ENCODE data around the gene SMNDC1. TPM values are rescaled to one million over a fixed set of nuclear protein-coding genes. Genes with fewer than 3 reads are reported as not detected.

SMNDC1 gene
- total RNA-seq, 4 donors from 2014 or later = 9.7 to 17.0 (median 13.1) TPM

DNA sequence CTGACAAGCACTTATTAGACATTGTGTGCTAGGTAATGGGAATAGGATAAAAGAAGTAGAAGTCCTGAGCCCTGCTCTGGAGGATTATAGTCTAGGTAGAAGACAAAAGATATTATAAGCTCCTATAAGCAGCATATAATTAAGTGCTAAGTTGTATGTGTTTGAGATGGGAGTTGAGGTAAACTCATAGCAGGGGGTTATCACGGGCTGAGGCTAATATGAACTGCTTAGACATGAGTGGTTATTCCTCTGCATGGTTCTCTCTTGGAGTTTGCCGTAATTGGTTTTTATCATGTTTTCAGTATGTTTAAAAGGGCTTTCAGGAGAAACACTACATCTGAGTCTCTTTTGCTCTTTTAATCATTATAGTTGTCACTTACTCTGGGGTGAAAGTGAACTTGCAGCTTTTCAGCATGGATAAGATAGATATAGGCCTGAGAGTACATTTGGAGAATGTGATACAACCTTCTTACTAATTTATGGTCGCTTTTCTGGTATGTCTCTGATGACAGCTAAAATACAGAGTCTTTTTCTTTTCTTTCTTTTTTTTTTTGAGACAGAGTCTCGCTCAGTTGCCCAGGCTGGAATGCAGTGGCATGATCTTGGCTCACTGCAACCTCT, 39.0 kb downstream of the SMNDC1 start:
- Histone ChIP-seq H3K4me1 (peaks cover 70 to 100% (median 99%) of the 10 kb centered on the region in 4 donors), H3K9me3 (no peaks in the 10 kb centered on the region), H3K4me3 (no peak overlapping the region), H3K27ac (replicated peaks in 1 of 4) (peak overlapping the region; percentile 81 to 84 (median 81)), H3K36me3 (no peaks in the 10 kb centered on the region), H3K27me3 (no peaks in the 10 kb centered on the region)
- WGBS = 87% methylated on average over 4 of the region's 4 CpGs
- TF ChIP-seq EP300 (IDR thresholded peaks at IDR 0.05) = no peak
- no peak for TF ChIP-seq POLR2AphosphoS5 (IDR thresholded peaks at IDR 0.05)
- TF ChIP-seq, protein P1, sequence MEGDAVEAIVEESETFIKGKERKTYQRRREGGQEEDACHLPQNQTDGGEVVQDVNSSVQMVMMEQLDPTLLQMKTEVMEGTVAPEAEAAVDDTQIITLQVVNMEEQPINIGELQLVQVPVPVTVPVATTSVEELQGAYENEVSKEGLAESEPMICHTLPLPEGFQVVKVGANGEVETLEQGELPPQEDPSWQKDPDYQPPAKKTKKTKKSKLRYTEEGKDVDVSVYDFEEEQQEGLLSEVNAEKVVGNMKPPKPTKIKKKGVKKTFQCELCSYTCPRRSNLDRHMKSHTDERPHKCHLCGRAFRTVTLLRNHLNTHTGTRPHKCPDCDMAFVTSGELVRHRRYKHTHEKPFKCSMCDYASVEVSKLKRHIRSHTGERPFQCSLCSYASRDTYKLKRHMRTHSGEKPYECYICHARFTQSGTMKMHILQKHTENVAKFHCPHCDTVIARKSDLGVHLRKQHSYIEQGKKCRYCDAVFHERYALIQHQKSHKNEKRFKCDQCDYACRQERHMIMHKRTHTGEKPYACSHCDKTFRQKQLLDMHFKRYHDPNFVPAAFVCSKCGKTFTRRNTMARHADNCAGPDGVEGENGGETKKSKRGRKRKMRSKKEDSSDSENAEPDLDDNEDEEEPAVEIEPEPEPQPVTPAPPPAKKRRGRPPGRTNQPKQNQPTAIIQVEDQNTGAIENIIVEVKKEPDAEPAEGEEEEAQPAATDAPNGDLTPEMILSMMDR (IDR thresholded peaks at IDR 0.05) = no peak
- TF ChIP-seq POLR2A (IDR thresholded peaks at IDR 0.05; ENCODE audit: low read depth) = no peak
- intact Hi-C loops (cut with DNase I) = no loop called here
- DNase-seq (ENCODE audit: extremely low spot score) = no peak

DNA sequence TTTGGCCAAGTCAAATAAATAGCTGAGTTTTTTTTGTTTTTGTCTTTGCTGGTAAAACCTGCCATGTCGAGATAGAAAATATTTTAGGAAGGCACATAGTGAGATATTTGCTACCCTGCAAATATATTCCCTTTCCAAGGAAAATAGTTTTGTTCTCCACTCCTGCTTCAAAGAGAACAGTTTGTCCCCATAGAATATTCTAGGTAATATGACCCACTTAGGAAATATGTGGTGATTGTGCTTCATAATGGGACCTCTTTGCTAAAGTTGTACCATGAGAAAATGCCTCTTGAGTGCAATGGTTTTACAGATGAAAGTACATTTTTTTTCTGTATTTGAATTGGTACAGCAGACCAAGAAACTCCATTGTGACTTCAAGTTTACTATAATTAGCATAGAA, 41.6 kb downstream of the SMNDC1 start:
- Histone ChIP-seq H3K4me3 (no peak overlapping the region), H3K27me3 (no peaks in the 10 kb centered on the region), H3K9me3 (no peaks in the 10 kb centered on the region), H3K4me1 (peaks cover 67 to 99% (median 98%) of the 10 kb centered on the region in 4 donors), H3K27ac (replicated peaks in 1 of 4) (peak overlapping the region; percentile 81 to 84 (median 81)), H3K36me3 (no peaks in the 10 kb centered on the region)
- intact Hi-C loops (cut with DNase I) = no loop called here
- 52% methylated on average over 1 of the region's 1 CpG for WGBS
- DNase-seq (ENCODE audit: extremely low spot score) = no peak
- TF ChIP-seq EP300 (IDR thresholded peaks at IDR 0.05) (peak; percentile 38), POLR2AphosphoS5 (IDR thresholded peaks at IDR 0.05) (peak in 1 of 2 donors; percentile 75)
- TF ChIP-seq, protein P1 (IDR thresholded peaks at IDR 0.05) = no peak

DNA sequence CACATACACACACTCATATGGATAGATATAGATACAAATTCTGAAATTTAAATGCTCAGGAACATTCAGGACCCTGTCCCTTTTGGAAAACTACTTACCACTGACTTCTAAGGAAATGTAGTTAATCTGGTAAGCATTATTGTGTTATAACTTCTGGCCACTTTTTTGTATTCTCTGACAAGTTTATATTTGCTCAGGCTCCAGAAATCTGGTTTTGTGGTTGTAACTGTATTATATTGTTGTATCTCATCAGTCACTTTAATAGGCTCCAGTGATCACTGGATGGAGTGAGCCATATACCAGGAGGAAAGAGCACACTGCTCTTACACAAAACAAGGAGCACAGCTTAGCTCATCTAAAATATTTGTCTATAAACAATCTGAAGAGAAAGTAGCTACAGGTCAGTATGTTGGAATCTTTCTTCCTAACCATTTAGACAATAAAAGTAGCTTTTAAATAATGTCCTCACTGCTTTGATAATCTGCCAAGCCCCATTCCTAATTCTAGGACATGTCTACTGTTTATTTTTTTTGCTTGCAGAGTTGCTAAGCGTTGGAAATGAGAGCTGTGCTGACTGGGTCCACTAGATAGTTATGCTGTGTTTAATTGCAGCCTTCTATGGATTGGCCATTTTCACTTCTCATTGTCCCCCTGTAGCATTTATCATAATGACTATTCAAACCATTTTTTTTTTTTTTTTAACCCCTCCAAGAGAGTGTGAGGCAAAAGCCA, 43.8 kb downstream of the SMNDC1 start:
- TF ChIP-seq, protein P1 (IDR thresholded peaks at IDR 0.05) = no peak
- TF ChIP-seq POLR2AphosphoS5 (IDR thresholded peaks at IDR 0.05) = peak in 1 of 2 donors; percentile 55
- Histone ChIP-seq H3K36me3 (peaks cover 0 to 2% (median 0%) of the 10 kb centered on the region in 4 donors), H3K27ac (replicated peaks in 1 of 4) (peak overlapping the region; percentile 81 to 84 (median 81)), H3K9me3 (no peaks in the 10 kb centered on the region), H3K27me3 (no peaks in the 10 kb centered on the region), H3K4me1 (peaks cover 51 to 87% (median 80%) of the 10 kb centered on the region in 4 donors), H3K4me3 (no peak overlapping the region)
- intact Hi-C loops (cut with DNase I) = no loop called here
- DNase-seq (ENCODE audit: extremely low spot score) = no peak
- WGBS = 35% methylated on average over 1 of the region's 1 CpG

DNA sequence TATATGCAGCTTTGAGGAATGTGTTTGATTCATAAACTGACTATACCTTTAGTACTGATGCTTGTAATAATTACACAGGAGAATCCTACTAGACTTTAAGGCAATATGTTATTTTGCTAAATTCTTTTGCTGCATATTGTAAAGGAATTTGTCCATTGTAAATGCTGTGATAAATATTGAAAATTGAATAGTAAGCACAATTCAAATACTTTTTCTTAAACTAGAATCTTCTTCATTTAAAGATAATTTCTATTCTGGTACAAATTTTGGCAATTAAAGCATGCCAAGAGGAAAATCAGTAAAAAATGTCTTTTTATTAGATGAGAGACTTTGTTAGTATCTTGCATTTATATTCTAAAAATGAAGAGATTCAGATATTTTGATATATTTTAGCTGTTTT, 45.4 kb downstream of the SMNDC1 start:
- DNase-seq (ENCODE audit: extremely low spot score) = no peak
- Histone ChIP-seq H3K4me1 (peaks cover 44 to 75% (median 66%) of the 10 kb centered on the region in 4 donors), H3K36me3 (peaks cover 0 to 11% (median 0%) of the 10 kb centered on the region in 4 donors), H3K9me3 (no peaks in the 10 kb centered on the region), H3K4me3 (no peak overlapping the region), H3K27me3 (no peaks in the 10 kb centered on the region), H3K27ac (replicated peaks in 1 of 4) (peak overlapping the region; percentile 81 to 84 (median 81))
- intact Hi-C loops (cut with DNase I) = no loop called here
- TF ChIP-seq POLR2A (IDR thresholded peaks at IDR 0.05; ENCODE audit: low read depth) = no peak

DNA sequence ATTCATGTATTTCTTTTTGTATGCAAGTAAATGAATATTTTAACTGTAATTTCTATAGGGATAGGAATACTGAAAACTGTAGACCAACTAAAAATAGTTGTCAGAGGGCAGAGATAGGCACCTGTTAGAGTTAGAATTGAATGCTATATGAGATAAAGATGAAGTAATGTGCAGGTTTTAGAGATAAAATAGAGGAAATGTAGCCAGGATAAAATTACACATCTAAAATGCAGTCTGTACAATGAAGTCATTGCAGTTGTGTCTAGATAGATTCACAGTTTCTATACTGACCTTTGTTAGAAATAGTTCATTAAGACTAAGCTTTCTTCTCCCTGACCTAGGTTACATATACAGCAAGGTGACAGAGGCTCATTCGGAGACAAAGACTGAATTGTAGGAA, 46.2 kb downstream of the SMNDC1 start:
- Histone ChIP-seq H3K27ac (replicated peaks in 1 of 4) (peak overlapping the region; percentile 9 to 81 (median 58)), H3K4me3 (no peak overlapping the region), H3K9me3 (no peaks in the 10 kb centered on the region), H3K36me3 (peaks cover 0 to 11% (median 0%) of the 10 kb centered on the region in 4 donors), H3K27me3 (no peaks in the 10 kb centered on the region), H3K4me1 (peaks cover 37 to 75% (median 62%) of the 10 kb centered on the region in 4 donors)
- DNase-seq (ENCODE audit: extremely low spot score) = no peak
- TF ChIP-seq POLR2A (IDR thresholded peaks at IDR 0.05; ENCODE audit: low read depth) (no peak), POLR2AphosphoS5 (IDR thresholded peaks at IDR 0.05) (no peak), EP300 (IDR thresholded peaks at IDR 0.05) (no peak)
- TF ChIP-seq, protein P1 (IDR thresholded peaks at IDR 0.05) = no peak
- intact Hi-C loops (cut with DNase I) = no loop called here
- WGBS = 56% methylated on average over 1 of the region's 1 CpG

Measured in esophagus muscularis mucosa (tissue), 4 donors.